ENCODE measurements around the gene EIPR1.

The EIPR1 gene

DNA sequence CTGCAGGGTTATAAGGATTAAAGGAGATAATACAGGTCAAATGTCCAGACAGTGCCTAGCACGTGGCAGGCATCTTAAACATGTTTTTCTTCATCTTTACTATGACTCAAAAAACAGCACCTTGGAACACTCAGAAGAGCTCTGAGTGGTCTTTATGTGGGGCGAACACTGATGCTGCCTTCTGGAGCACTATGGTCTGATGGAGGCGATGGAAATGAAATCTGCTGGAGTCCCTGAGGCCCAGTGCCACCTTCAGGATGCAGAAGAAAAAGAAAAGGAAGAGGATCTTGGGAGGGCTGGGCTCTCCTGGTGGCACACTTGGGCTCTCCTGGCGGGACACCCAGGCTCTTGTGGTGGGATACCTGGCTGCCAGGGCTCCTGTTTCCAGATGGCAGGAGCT lies 171.8 kb downstream of the EIPR1 start:
- no peak for DNase-seq
- ChIA-PET CTCF (no interaction called here), POLR2A (no interaction called here)
- Histone ChIP-seq H3K36me3 (ENCODE audit: control insufficient read depth in 4 of 4, insufficient read depth in 4 of 4, low read length in 3 of 4) (peaks cover 0 to 19% (median 7%) of the 10 kb centered on the region in 4 experiments), H3K27ac (ENCODE audit: insufficient read depth in 1 of 2, low read depth in 1 of 2, low read length in 2 of 2, poor library complexity in 1 of 2, severe bottlenecking in 2 of 2) (no peak overlapping the region), H3K4me3 (ENCODE audit: control insufficient read depth in 1 of 7, extremely low read depth in 1 of 7, insufficient read depth in 4 of 7, low read depth in 2 of 7, low read length in 6 of 7) (no peak overlapping the region), H3K27me3 (replicated peaks in 2 of 5; ENCODE audit: control insufficient read depth in 4 of 5, insufficient read depth in 5 of 5, low read length in 4 of 5) (no peaks in the 10 kb centered on the region), H3K4me1 (ENCODE audit: control extremely low read depth in 1 of 4, control insufficient read depth in 4 of 4, insufficient read depth in 4 of 4, low read length in 3 of 4) (no peaks in the 10 kb centered on the region), H3K9me3 (ENCODE audit: control extremely low read depth in 1 of 5, control insufficient read depth in 4 of 5, insufficient read depth in 2 of 5, low read depth in 1 of 5, low read length in 4 of 5) (peaks cover 0 to 4% (median 0%) of the 10 kb centered on the region in 5 experiments)
- WGBS (ENCODE audit: insufficient coverage) = 100% methylated on average over 2 of the region's 4 CpGs

DNA sequence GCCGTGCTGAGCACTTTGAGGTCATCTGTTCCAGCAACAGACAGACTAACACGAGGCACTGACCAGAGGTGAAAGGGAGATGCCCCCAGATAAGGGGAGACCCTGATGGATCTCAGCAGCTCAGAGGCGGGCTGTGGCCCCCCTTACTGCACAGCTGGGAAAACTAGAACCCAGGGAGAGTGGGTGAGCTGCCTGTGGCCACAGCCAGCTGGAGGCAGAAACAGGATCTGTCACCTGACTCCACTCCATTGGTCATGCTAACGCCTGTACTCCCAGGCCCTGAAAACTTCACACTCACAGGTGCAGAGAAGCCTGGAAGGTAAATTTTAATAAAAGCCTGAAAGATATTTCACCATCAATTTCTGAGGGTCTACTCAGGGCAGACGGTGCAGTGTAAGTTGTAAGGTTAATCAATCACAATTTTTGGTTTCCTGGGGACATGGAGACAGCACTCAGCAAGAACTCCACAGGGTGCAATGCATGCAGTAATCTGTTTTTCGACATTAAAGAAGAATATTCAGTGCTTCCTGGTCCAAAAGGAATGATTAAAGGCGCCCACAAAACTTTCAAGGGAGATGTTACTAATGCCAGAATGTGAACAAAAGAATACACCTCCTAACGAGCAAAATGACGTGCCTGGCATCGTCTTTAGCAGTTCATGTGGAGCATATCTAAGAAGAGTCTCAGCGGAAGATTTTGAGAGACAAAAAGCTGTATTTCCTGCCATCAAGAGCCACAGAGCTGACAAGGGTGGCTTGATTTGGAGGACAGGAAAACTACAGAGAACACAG lies 173.4 kb downstream of the EIPR1 start:
- Histone ChIP-seq H3K4me1 (ENCODE audit: control extremely low read depth in 1 of 4, control insufficient read depth in 4 of 4, insufficient read depth in 4 of 4, low read length in 3 of 4) (no peaks in the 10 kb centered on the region), H3K27me3 (replicated peaks in 2 of 5; ENCODE audit: control insufficient read depth in 4 of 5, insufficient read depth in 5 of 5, low read length in 4 of 5) (no peaks in the 10 kb centered on the region), H3K36me3 (ENCODE audit: control insufficient read depth in 4 of 4, insufficient read depth in 4 of 4, low read length in 3 of 4) (peaks cover 0 to 12% (median 7%) of the 10 kb centered on the region in 4 experiments), H3K9me3 (ENCODE audit: control extremely low read depth in 1 of 5, control insufficient read depth in 4 of 5, insufficient read depth in 2 of 5, low read depth in 1 of 5, low read length in 4 of 5) (peaks cover 0 to 4% (median 0%) of the 10 kb centered on the region in 5 experiments), H3K27ac (ENCODE audit: insufficient read depth in 1 of 2, low read depth in 1 of 2, low read length in 2 of 2, poor library complexity in 1 of 2, severe bottlenecking in 2 of 2) (no peak overlapping the region), H3K4me3 (ENCODE audit: control insufficient read depth in 1 of 7, extremely low read depth in 1 of 7, insufficient read depth in 4 of 7, low read depth in 2 of 7, low read length in 6 of 7) (no peak overlapping the region)
- DNase-seq = no peak
- CTCF ChIA-PET = no interaction called here
- POLR2A ChIA-PET = no interaction called here
- WGBS (ENCODE audit: insufficient coverage) = 95% methylated on average over 11 of the region's 11 CpGs

DNA sequence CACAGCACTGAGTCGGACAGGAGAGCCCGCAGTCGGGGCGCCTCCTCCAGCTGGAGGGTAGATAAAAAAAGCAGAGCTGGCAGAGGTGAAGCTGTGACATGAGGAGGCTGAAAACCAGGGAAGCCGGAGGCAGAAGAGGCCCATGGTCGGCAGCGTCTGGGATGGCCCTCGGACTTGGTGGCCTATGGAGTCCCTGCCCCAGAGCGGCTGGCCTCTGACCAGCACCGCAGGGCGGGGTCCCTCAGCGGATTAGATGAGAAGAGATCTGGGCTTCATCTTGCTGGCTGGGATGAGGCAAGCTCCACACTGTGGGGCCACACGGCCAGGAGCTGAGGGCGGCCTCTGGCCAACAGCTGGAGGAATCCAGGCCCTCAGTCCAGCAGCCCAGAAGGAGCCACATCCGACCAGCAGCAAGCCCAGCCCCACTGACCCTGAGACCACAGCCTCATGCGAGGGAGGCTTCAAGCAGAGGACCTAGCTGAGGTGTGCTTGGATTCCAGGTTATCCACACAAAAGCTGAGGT lies 174.1 kb downstream of the EIPR1 start:
- CTCF ChIA-PET = no interaction called here
- Histone ChIP-seq H3K36me3 (ENCODE audit: control insufficient read depth in 4 of 4, insufficient read depth in 4 of 4, low read length in 3 of 4) (peaks cover 0 to 9% (median 4%) of the 10 kb centered on the region in 4 experiments), H3K9me3 (ENCODE audit: control extremely low read depth in 1 of 5, control insufficient read depth in 4 of 5, insufficient read depth in 2 of 5, low read depth in 1 of 5, low read length in 4 of 5) (peaks cover 0 to 4% (median 0%) of the 10 kb centered on the region in 5 experiments), H3K27ac (ENCODE audit: insufficient read depth in 1 of 2, low read depth in 1 of 2, low read length in 2 of 2, poor library complexity in 1 of 2, severe bottlenecking in 2 of 2) (no peak overlapping the region), H3K27me3 (replicated peaks in 2 of 5; ENCODE audit: control insufficient read depth in 4 of 5, insufficient read depth in 5 of 5, low read length in 4 of 5) (no peaks in the 10 kb centered on the region), H3K4me3 (ENCODE audit: control insufficient read depth in 1 of 7, extremely low read depth in 1 of 7, insufficient read depth in 4 of 7, low read depth in 2 of 7, low read length in 6 of 7) (no peak overlapping the region), H3K4me1 (ENCODE audit: control extremely low read depth in 1 of 4, control insufficient read depth in 4 of 4, insufficient read depth in 4 of 4, low read length in 3 of 4) (no peaks in the 10 kb centered on the region)
- 97% methylated on average over 16 of the region's 16 CpGs for WGBS (ENCODE audit: insufficient coverage)
- POLR2A ChIA-PET = no interaction called here
- no peak for DNase-seq

DNA sequence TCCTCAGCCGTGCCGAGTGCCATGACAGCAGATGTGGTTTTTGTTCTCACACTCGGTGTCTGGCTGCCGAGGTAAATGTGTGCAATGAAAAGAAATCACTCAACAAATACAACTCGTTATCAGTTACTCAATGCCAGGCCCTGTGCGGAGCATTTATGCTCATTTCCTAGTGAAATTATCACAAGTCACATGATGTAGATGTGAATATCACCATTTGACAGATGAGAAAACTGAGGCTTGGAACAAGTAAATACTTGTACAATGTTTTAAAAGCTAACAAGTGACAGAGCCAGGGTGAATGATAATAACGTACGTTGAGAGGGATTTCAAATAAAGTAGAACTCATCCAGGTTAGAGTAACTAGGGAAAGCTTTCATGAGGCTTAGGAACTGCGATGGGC lies 174.7 kb downstream of the EIPR1 start:
- ChIA-PET CTCF (no interaction called here), POLR2A (no interaction called here)

GRCh38 chr2:3201281-3201680 lies 176.3 kb downstream of the EIPR1 start:
- no peaks in the 10 kb centered on the region for H3K27me3 ChIP-seq (replicated peaks in 2 of 5; ENCODE audit: control insufficient read depth in 4 of 5, insufficient read depth in 5 of 5, low read length in 4 of 5)
- no peak overlapping the region for H3K27ac ChIP-seq (ENCODE audit: insufficient read depth in 1 of 2, low read depth in 1 of 2, low read length in 2 of 2, poor library complexity in 1 of 2, severe bottlenecking in 2 of 2)
- POLR2A ChIA-PET = interaction anchor here (0.6 kb wide), 1 partner anchor 14 kb away, joined by 4 read pairs; no protein-coding TSS in a partner anchor
- CTCF ChIA-PET = no interaction called here
- no peak for DNase-seq
- 97% methylated on average over 8 of the region's 12 CpGs for WGBS (ENCODE audit: insufficient coverage)
- peaks cover 0 to 4% (median 0%) of the 10 kb centered on the region in 4 experiments for H3K4me1 ChIP-seq (ENCODE audit: control extremely low read depth in 1 of 4, control insufficient read depth in 4 of 4, insufficient read depth in 4 of 4, low read length in 3 of 4)
- H3K36me3 ChIP-seq (ENCODE audit: control insufficient read depth in 4 of 4, insufficient read depth in 4 of 4, low read length in 3 of 4) = peaks cover 0 to 10% (median 4%) of the 10 kb centered on the region in 4 experiments
- H3K4me3 ChIP-seq (ENCODE audit: control insufficient read depth in 1 of 7, extremely low read depth in 1 of 7, insufficient read depth in 4 of 7, low read depth in 2 of 7, low read length in 6 of 7) = no peak overlapping the region
- H3K9me3 ChIP-seq (ENCODE audit: control extremely low read depth in 1 of 5, control insufficient read depth in 4 of 5, insufficient read depth in 2 of 5, low read depth in 1 of 5, low read length in 4 of 5) = peaks cover 0 to 4% (median 0%) of the 10 kb centered on the region in 5 experiments

More for the DNA sequence above, 174.7 kb downstream of the EIPR1 start:
- 100% methylated on average over 7 of the region's 9 CpGs for WGBS (ENCODE audit: insufficient coverage)
- Histone ChIP-seq H3K27ac (ENCODE audit: insufficient read depth in 1 of 2, low read depth in 1 of 2, low read length in 2 of 2, poor library complexity in 1 of 2, severe bottlenecking in 2 of 2) (no peak overlapping the region), H3K9me3 (ENCODE audit: control extremely low read depth in 1 of 5, control insufficient read depth in 4 of 5, insufficient read depth in 2 of 5, low read depth in 1 of 5, low read length in 4 of 5) (peaks cover 0 to 4% (median 0%) of the 10 kb centered on the region in 5 experiments), H3K36me3 (ENCODE audit: control insufficient read depth in 4 of 4, insufficient read depth in 4 of 4, low read length in 3 of 4) (peaks cover 0 to 7% (median 3%) of the 10 kb centered on the region in 4 experiments), H3K4me1 (ENCODE audit: control extremely low read depth in 1 of 4, control insufficient read depth in 4 of 4, insufficient read depth in 4 of 4, low read length in 3 of 4) (no peaks in the 10 kb centered on the region), H3K27me3 (replicated peaks in 2 of 5; ENCODE audit: control insufficient read depth in 4 of 5, insufficient read depth in 5 of 5, low read length in 4 of 5) (no peaks in the 10 kb centered on the region), H3K4me3 (ENCODE audit: control insufficient read depth in 1 of 7, extremely low read depth in 1 of 7, insufficient read depth in 4 of 7, low read depth in 2 of 7, low read length in 6 of 7) (no peak overlapping the region)
- no peak for DNase-seq

DNA sequence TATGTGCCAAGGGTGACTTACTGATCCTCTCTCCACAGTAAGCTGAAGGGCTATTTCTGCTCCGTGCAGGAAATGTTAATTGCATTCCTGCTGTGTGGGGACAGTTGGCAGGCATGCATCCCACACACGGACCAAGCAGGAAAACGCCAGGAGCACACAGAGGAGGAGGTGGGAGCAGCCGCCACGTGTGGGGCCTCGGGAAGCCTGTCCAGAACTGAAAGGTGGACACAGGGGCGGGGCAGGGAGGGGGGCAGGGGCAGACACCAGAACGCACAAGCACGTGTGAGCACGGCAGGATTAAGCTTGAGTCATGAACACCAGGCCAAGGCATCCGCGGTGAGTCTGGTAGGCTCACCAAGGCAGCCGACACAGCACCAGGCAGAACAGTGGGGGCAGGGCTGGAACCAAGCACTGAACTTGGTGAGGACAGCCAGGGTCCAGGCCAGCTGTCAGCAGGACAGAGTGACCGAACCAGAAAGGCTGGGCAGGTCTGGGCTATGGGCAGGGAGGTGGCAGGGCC lies 177.1 kb downstream of the EIPR1 start:
- POLR2A ChIA-PET = no interaction called here
- 80% methylated on average over 13 of the region's 14 CpGs for WGBS (ENCODE audit: insufficient coverage)
- CTCF ChIA-PET = no interaction called here

More for the DNA sequence above, 177.1 kb downstream of the EIPR1 start:
- H3K4me1 ChIP-seq (ENCODE audit: control extremely low read depth in 1 of 4, control insufficient read depth in 4 of 4, insufficient read depth in 4 of 4, low read length in 3 of 4) = peaks cover 0 to 11% (median 3%) of the 10 kb centered on the region in 4 experiments
- DNase-seq = no peak
- no peak overlapping the region for H3K27ac ChIP-seq (ENCODE audit: insufficient read depth in 1 of 2, low read depth in 1 of 2, low read length in 2 of 2, poor library complexity in 1 of 2, severe bottlenecking in 2 of 2)
- peaks cover 0 to 11% (median 7%) of the 10 kb centered on the region in 4 experiments for H3K36me3 ChIP-seq (ENCODE audit: control insufficient read depth in 4 of 4, insufficient read depth in 4 of 4, low read length in 3 of 4)
- no peak overlapping the region for H3K4me3 ChIP-seq (ENCODE audit: control insufficient read depth in 1 of 7, extremely low read depth in 1 of 7, insufficient read depth in 4 of 7, low read depth in 2 of 7, low read length in 6 of 7)
- no peaks in the 10 kb centered on the region for H3K27me3 ChIP-seq (replicated peaks in 2 of 5; ENCODE audit: control insufficient read depth in 4 of 5, insufficient read depth in 5 of 5, low read length in 4 of 5)
- peaks cover 0 to 3% (median 0%) of the 10 kb centered on the region in 5 experiments for H3K9me3 ChIP-seq (ENCODE audit: control extremely low read depth in 1 of 5, control insufficient read depth in 4 of 5, insufficient read depth in 2 of 5, low read depth in 1 of 5, low read length in 4 of 5)
